Measurements from ENCODE around the gene PHGDH. TPM values are rescaled to one million over a fixed set of nuclear protein-coding genes. Genes with fewer than 3 reads are reported as not detected.

Gene PHGDH
- total RNA-seq, 1 donor from 2014 or later: 61.6 TPM

DNA sequence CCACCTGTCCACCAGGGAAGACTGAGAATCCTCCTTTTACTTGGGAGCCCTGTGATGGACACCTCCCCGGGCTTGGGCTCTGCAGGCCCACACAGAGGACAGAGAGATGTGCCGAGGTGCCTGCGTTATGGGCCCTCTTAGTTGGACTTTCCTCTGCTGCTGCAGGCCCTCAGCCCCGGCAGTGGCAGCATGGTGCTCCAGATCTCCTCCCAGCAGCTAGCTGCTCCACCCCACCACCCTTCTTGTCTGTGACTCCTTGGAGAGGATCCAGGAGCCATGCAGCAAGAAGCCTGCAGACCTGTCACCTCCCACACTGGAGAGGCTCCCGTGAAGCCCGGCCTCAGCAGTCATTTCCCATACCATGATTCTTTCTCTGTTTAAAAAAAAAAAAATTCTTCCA lies 27.4 kb downstream of the PHGDH start:
- DNase-seq (ENCODE audit: low spot score): no peak
- Mint-ChIP-seq H3K4me1 (ENCODE audit: low read depth) (peaks cover under 1% of the 10 kb centered on the region), H3K9me3 (no peaks in the 10 kb centered on the region), H3K36me3 (ENCODE audit: low read depth) (peaks cover 48% of the 10 kb centered on the region), H3K27me3 (ENCODE audit: low read depth) (no peaks in the 10 kb centered on the region), H3K4me3 (ENCODE audit: low read depth) (no peak overlapping the region), H3K27ac (no peak overlapping the region)
- intact Hi-C loops (cut with micrococcal nuclease): no loop called here

GRCh38 chr1:119740261-119740660 lies 28.5 kb downstream of the PHGDH start:
- peaks cover 44% of the 10 kb centered on the region for H3K36me3 Mint-ChIP-seq (ENCODE audit: low read depth)
- H3K9me3 Mint-ChIP-seq: no peaks in the 10 kb centered on the region
- intact Hi-C loops (cut with micrococcal nuclease): no loop called here
- no peak overlapping the region for H3K4me3 Mint-ChIP-seq (ENCODE audit: low read depth)
- H3K27me3 Mint-ChIP-seq (ENCODE audit: low read depth): no peaks in the 10 kb centered on the region
- H3K27ac Mint-ChIP-seq: no peak overlapping the region
- no peak for DNase-seq (ENCODE audit: low spot score)
- H3K4me1 Mint-ChIP-seq (ENCODE audit: low read depth): peaks cover 5% of the 10 kb centered on the region

GRCh38 chr1:119740896-119741780 lies 29.4 kb downstream of the PHGDH start:
- no peak overlapping the region for H3K4me3 Mint-ChIP-seq (ENCODE audit: low read depth)
- no peak for DNase-seq (ENCODE audit: low spot score)
- H3K36me3 Mint-ChIP-seq (ENCODE audit: low read depth): peaks cover 35% of the 10 kb centered on the region
- H3K4me1 Mint-ChIP-seq (ENCODE audit: low read depth): peaks cover 7% of the 10 kb centered on the region
- no peaks in the 10 kb centered on the region for H3K27me3 Mint-ChIP-seq (ENCODE audit: low read depth)
- no peaks in the 10 kb centered on the region for H3K9me3 Mint-ChIP-seq
- no peak overlapping the region for H3K27ac Mint-ChIP-seq
- intact Hi-C loops (cut with micrococcal nuclease): no loop called here

- Mint-ChIP-seq H3K9me3 (no peaks in the 10 kb centered on the region), H3K36me3 (ENCODE audit: low read depth) (peaks cover 30% of the 10 kb centered on the region), H3K4me3 (ENCODE audit: low read depth) (no peak overlapping the region), H3K4me1 (ENCODE audit: low read depth) (peaks cover 10% of the 10 kb centered on the region), H3K27me3 (ENCODE audit: low read depth) (no peaks in the 10 kb centered on the region), H3K27ac (no peak overlapping the region)
- intact Hi-C loops (cut with micrococcal nuclease): no loop called here
- no peak for DNase-seq (ENCODE audit: low spot score)
Measured at GRCh38 chr1:119742202-119742601, 30.5 kb downstream of the PHGDH start.

DNA sequence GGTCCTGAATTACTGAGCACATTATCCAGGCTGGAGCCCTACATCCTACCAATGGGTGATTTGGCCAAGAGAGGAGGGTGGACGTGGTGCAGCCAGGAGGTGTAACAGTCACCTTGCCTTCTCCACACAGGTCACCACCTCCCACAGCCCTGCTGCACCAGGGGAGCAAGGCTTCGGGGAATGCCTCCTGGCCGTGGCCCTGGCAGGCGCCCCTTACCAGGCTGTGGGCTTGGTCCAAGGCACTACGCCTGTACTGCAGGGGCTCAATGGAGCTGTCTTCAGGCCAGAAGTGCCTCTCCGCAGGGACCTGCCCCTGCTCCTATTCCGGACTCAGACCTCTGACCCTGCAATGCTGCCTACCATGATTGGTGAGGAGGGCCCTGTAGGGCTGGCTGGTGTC lies 30.9 kb downstream of the PHGDH start:
- Mint-ChIP-seq H3K27me3 (ENCODE audit: low read depth) (no peaks in the 10 kb centered on the region), H3K9me3 (no peaks in the 10 kb centered on the region), H3K36me3 (ENCODE audit: low read depth) (peaks cover 28% of the 10 kb centered on the region), H3K27ac (no peak overlapping the region), H3K4me1 (ENCODE audit: low read depth) (peaks cover 10% of the 10 kb centered on the region), H3K4me3 (ENCODE audit: low read depth) (no peak overlapping the region)
- intact Hi-C loops (cut with micrococcal nuclease): no loop called here
- DNase-seq (ENCODE audit: low spot score): no peak

DNA sequence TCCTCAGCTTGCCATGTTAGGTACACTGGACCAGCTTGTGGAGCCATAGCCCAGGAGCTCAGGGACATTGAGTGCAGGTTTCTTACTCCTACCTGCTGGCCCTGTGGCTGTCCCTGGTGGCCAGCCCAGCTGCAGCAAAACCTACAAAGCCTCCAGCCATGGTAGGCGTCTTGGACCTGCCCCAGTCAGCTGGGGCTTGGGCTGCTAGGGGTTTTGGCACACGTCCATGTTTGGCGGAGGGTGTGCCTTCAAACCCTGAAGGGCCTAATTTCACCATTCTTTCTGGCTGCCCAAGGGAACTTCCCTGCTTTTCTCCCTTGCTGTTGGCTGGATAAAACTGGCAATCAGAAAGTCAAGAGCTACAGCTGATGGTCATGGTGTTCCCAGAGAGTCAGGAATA lies 31.6 kb downstream of the PHGDH start:
- Mint-ChIP-seq H3K27me3 (ENCODE audit: low read depth) (no peaks in the 10 kb centered on the region), H3K36me3 (ENCODE audit: low read depth) (peaks cover 24% of the 10 kb centered on the region), H3K27ac (no peak overlapping the region), H3K9me3 (no peaks in the 10 kb centered on the region), H3K4me3 (ENCODE audit: low read depth) (no peak overlapping the region), H3K4me1 (ENCODE audit: low read depth) (peaks cover 10% of the 10 kb centered on the region)
- DNase-seq (ENCODE audit: low spot score): no peak
- intact Hi-C loops (cut with micrococcal nuclease): no loop called here

DNA sequence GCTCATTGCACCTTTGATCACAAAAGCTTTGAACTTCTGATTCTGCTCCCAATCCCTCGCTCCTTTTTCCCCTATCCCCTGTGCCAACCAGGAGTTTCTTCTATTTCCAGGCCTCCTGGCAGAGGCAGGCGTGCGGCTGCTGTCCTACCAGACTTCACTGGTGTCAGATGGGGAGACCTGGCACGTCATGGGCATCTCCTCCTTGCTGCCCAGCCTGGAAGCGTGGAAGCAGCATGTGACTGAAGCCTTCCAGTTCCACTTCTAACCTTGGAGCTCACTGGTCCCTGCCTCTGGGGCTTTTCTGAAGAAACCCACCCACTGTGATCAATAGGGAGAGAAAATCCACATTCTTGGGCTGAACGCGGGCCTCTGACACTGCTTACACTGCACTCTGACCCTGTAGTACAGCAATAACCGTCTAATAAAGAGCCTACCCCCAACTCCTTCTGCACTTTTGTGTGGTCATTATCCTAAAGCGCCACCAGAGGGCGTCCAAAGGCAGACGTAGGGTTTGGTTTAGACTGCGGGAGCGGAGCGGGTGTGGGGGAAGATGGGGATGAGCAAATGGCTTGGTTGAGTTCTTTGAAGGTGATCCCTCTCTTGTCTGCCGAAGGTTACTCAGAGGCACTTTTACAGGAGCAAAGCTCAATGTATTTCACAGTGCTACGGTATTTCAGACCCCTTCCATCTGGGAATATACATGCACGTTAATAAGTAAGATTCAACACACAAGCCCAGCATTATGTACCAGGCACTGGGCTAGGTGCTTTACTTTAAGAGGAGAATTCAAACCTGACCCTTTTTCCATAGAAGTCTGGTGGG lies 32.3 kb downstream of the PHGDH start:
- intact Hi-C loops (cut with micrococcal nuclease): no loop called here
- DNase-seq (ENCODE audit: low spot score): peak; percentile 23
- no peak overlapping the region for H3K4me3 Mint-ChIP-seq (ENCODE audit: low read depth)
- H3K4me1 Mint-ChIP-seq (ENCODE audit: low read depth): peaks cover 10% of the 10 kb centered on the region
- no peaks in the 10 kb centered on the region for H3K27me3 Mint-ChIP-seq (ENCODE audit: low read depth)
- H3K9me3 Mint-ChIP-seq: no peaks in the 10 kb centered on the region
- H3K27ac Mint-ChIP-seq: no peak overlapping the region
- peaks cover 23% of the 10 kb centered on the region for H3K36me3 Mint-ChIP-seq (ENCODE audit: low read depth)

DNA sequence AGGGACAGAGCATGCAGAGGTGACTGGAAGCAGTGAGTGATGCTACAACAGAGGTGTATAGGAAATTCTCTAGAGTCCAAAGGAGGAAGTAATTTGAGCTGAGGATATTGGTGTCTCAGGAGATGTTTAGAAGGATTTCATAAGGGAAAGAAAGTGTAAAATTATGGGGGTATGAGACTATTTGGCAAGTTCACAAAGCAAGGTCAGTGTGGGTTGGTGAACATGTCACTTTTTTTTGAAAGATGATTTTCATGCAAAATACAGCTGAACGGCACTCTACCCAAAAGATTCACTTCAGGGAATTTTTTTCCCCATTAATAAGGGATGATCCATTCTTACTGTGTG lies 32.8 kb downstream of the PHGDH start:
- Mint-ChIP-seq H3K27ac (no peak overlapping the region), H3K4me1 (ENCODE audit: low read depth) (peaks cover 10% of the 10 kb centered on the region), H3K4me3 (ENCODE audit: low read depth) (no peak overlapping the region), H3K27me3 (ENCODE audit: low read depth) (peaks cover 4% of the 10 kb centered on the region), H3K9me3 (no peaks in the 10 kb centered on the region), H3K36me3 (ENCODE audit: low read depth) (peaks cover 18% of the 10 kb centered on the region)
- intact Hi-C loops (cut with micrococcal nuclease): no loop called here
- DNase-seq (ENCODE audit: low spot score): no peak

DNA sequence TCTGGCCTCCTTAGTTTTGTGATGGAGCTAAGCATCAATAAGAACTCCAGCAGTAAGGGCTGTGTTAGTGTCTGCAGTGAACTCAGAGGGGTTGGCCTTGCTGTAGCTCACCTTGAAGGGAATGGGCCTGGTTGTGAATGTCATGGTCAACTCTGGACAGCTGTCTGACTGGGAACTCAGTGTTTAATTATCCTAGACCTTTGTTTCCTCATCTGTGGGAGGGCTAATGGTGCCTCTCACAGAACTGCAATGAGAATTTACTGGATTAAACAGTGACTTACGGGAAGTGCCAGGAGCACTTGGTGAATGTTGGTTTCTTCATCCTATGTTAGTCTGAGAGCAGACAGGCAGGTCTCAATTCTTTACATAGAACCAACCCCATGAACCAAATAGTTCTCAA lies 33.3 kb downstream of the PHGDH start:
- peaks cover 18% of the 10 kb centered on the region for H3K36me3 Mint-ChIP-seq (ENCODE audit: low read depth)
- intact Hi-C loops (cut with micrococcal nuclease): no loop called here
- peaks cover 10% of the 10 kb centered on the region for H3K4me1 Mint-ChIP-seq (ENCODE audit: low read depth)
- DNase-seq (ENCODE audit: low spot score): no peak
- H3K9me3 Mint-ChIP-seq: no peaks in the 10 kb centered on the region
- H3K4me3 Mint-ChIP-seq (ENCODE audit: low read depth): no peak overlapping the region
- peaks cover 8% of the 10 kb centered on the region for H3K27me3 Mint-ChIP-seq (ENCODE audit: low read depth)
- no peak overlapping the region for H3K27ac Mint-ChIP-seq

- Mint-ChIP-seq H3K4me1 (ENCODE audit: low read depth) (peaks cover 12% of the 10 kb centered on the region), H3K27ac (no peak overlapping the region), H3K4me3 (ENCODE audit: low read depth) (no peak overlapping the region), H3K27me3 (ENCODE audit: low read depth) (peaks cover 26% of the 10 kb centered on the region), H3K9me3 (no peaks in the 10 kb centered on the region), H3K36me3 (ENCODE audit: low read depth) (peaks cover 8% of the 10 kb centered on the region)
- intact Hi-C loops (cut with micrococcal nuclease): no loop called here
- DNase-seq (ENCODE audit: low spot score): no peak
Measured at GRCh38 chr1:119747451-119747850, 35.7 kb downstream of the PHGDH start.

GRCh38 chr1:119748040-119748439 lies 36.3 kb downstream of the PHGDH start:
- intact Hi-C loops (cut with micrococcal nuclease): no loop called here
- Mint-ChIP-seq H3K4me3 (ENCODE audit: low read depth) (no peak overlapping the region), H3K27me3 (ENCODE audit: low read depth) (peaks cover 27% of the 10 kb centered on the region), H3K4me1 (ENCODE audit: low read depth) (peaks cover 14% of the 10 kb centered on the region), H3K9me3 (no peaks in the 10 kb centered on the region), H3K36me3 (ENCODE audit: low read depth) (peaks cover 8% of the 10 kb centered on the region), H3K27ac (no peak overlapping the region)
- no peak for DNase-seq (ENCODE audit: low spot score)

DNA sequence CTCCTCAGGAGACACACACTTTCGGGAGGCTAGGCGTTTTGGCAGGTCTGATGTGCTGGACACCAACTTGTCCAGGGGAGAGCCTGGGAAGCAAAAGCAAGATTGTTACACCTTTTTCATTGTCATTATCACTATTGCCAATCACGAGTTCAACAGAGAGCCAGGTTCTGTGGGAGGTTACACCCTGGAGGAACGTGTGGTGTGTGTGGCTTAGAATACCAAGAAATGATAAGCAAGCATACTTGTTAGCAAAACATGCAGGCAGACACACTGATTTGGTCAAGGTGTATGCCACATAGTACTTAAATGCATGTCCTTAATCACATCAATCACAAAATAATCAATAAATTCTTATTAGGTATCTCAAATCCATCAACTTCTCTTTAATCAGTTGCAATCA lies 40.9 kb downstream of the PHGDH start:
- Mint-ChIP-seq H3K9me3 (no peaks in the 10 kb centered on the region), H3K4me1 (ENCODE audit: low read depth) (peaks cover 5% of the 10 kb centered on the region), H3K27ac (no peak overlapping the region), H3K27me3 (ENCODE audit: low read depth) (peaks cover 50% of the 10 kb centered on the region), H3K4me3 (ENCODE audit: low read depth) (no peak overlapping the region), H3K36me3 (ENCODE audit: low read depth) (no peaks in the 10 kb centered on the region)
- DNase-seq (ENCODE audit: low spot score): no peak
- intact Hi-C loops (cut with micrococcal nuclease): no loop called here

DNA sequence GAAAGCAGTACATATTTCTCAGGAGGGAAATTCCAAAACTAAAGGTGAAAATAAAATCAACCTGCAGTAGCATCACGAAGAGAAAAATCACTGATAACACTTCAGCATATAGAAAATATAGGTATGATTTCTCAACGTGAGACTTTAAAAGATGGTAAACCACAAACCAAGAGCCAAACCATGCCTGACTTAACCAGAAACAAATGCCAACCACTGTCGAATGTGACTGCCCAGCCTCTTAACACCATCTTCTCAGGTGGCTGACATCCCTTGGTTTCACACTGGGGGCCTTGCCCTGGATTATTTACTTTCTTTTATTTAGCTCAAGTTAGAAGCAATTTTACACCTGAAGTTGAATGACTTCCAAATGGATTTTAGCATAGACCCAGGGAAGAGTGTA lies 46.9 kb downstream of the PHGDH start:
- H3K4me3 Mint-ChIP-seq (ENCODE audit: low read depth): no peak overlapping the region
- H3K4me1 Mint-ChIP-seq (ENCODE audit: low read depth): no peaks in the 10 kb centered on the region
- H3K36me3 Mint-ChIP-seq (ENCODE audit: low read depth): no peaks in the 10 kb centered on the region
- H3K27ac Mint-ChIP-seq: no peak overlapping the region
- peaks cover 45% of the 10 kb centered on the region for H3K27me3 Mint-ChIP-seq (ENCODE audit: low read depth)
- H3K9me3 Mint-ChIP-seq: no peaks in the 10 kb centered on the region
- intact Hi-C loops (cut with micrococcal nuclease): no loop called here
- DNase-seq (ENCODE audit: low spot score): no peak
